HepG2 (cell line): ENCODE measurements around the gene MLLT1. TPM values are rescaled to one million over a fixed set of nuclear protein-coding genes. Genes with fewer than 3 reads are reported as not detected.

ENCODE experiments used
- BHLHE40 ChIP-seq: IDR thresholded peaks from 2 replicates; pipeline ENCODE4 v1.6.1; 2011; ENCODE audit warnings: low read length, improper control_type of control experiment
- BORCS8-MEF2B ChIP-seq: sonication (generic); formaldehyde crosslinking; IDR thresholded peaks from 2 replicates; pipeline ENCODE4 v1.8.0; 2022; ENCODE audit warnings: mild to moderate bottlenecking, missing genetic modification reagents
- CHCHD3 ChIP-seq: sonication (generic); formaldehyde crosslinking; IDR thresholded peaks from 2 replicates; pipeline ENCODE4 v1.8.0; 2022; ENCODE audit warnings: mild to moderate bottlenecking, missing genetic modification reagents, moderate library complexity
- ELF1 ChIP-seq: sonication (generic); formaldehyde crosslinking; IDR thresholded peaks from 2 replicates; pipeline ENCODE4 v1.4.0; 2020; ENCODE audit warnings: missing genetic modification reagents
- HNF4G ChIP-seq, 2 experiments: sonication (generic) in 1 of 2; formaldehyde crosslinking in 1 of 2; IDR thresholded peaks; 2 replicates each; pipeline versions ENCODE4 v1.4.0 to v1.6.1; 2011 to 2020; ENCODE audit warnings: borderline replicate concordance in 2 of 2, low read depth in 2 of 2, mild to moderate bottlenecking in 2 of 2, low read length in 1 of 2, missing genetic modification reagents in 1 of 2, moderate library complexity in 1 of 2
- MAFG ChIP-seq: sonication (generic); formaldehyde crosslinking; IDR thresholded peaks from 2 replicates; pipeline ENCODE4 v1.5.1; 2020; ENCODE audit warnings: mild to moderate bottlenecking, missing genetic modification reagents
- NFE2L2 ChIP-seq: fragments of 150-350 bp; IDR thresholded peaks from 2 replicates; pipeline ENCODE4 v1.6.1; 2014; ENCODE audit warnings: low read length
- PCBP2 ChIP-seq: fragments of 200-400 bp; formaldehyde crosslinking; optimal IDR thresholded peaks from 2 replicates; pipeline ENCODE3; 2018; ENCODE audit warnings: low read length, low read depth; ENCODE audit not compliant: poor library complexity, severe bottlenecking
- SALL1 ChIP-seq: sonication (generic); formaldehyde crosslinking; IDR thresholded peaks from 2 replicates; pipeline ENCODE4 v1.8.0; 2022; ENCODE audit warnings: mild to moderate bottlenecking, missing genetic modification reagents
- SRSF4 ChIP-seq: fragments of 200-400 bp; formaldehyde crosslinking; IDR thresholded peaks from one replicate; pipeline ENCODE4 v1.6.1; 2018; ENCODE audit warnings: mild to moderate bottlenecking, low read depth, low read length, moderate library complexity; ENCODE audit not compliant: poor library complexity, severe bottlenecking
- TBL1XR1 ChIP-seq: fragments of 150-350 bp; IDR thresholded peaks from 2 replicates; pipeline ENCODE4 v1.6.1; 2014; ENCODE audit warnings: borderline replicate concordance, low read length; ENCODE audit not compliant: partially characterized antibody
- TFAP4 ChIP-seq: sonication (generic); IDR thresholded peaks from 2 replicates; pipeline ENCODE4 v1.6.1; 2016; ENCODE audit warnings: low read depth, borderline replicate concordance
- ZMAT5 ChIP-seq: sonication (generic); formaldehyde crosslinking; IDR thresholded peaks from 2 replicates; pipeline ENCODE4 v1.5.0; 2020; ENCODE audit warnings: mild to moderate bottlenecking, low read depth, missing genetic modification reagents, borderline replicate concordance
- ZMYM2 ChIP-seq: sonication (generic); formaldehyde crosslinking; IDR thresholded peaks from 2 replicates; pipeline ENCODE4 v1.8.0; 2022; ENCODE audit warnings: mild to moderate bottlenecking, missing genetic modification reagents
- ZNF10 ChIP-seq: sonication (generic); formaldehyde crosslinking; IDR thresholded peaks from 2 replicates; pipeline ENCODE4 v1.4.0; 2020; ENCODE audit warnings: mild to moderate bottlenecking, low read depth, missing genetic modification reagents, borderline replicate concordance
- ZNF124 ChIP-seq: sonication (generic); formaldehyde crosslinking; IDR thresholded peaks from 2 replicates; pipeline ENCODE4 v1.4.0; 2020; ENCODE audit warnings: missing genetic modification reagents
- ZNF274 ChIP-seq: sonication (generic); formaldehyde crosslinking; IDR thresholded peaks from 2 replicates; pipeline ENCODE4 v1.5.1; 2020; ENCODE audit warnings: mild to moderate bottlenecking, missing genetic modification reagents
- ZNF317 ChIP-seq: sonication (generic); formaldehyde crosslinking; IDR thresholded peaks from 2 replicates; pipeline ENCODE4 v1.5.0; 2020; ENCODE audit warnings: mild to moderate bottlenecking, missing genetic modification reagents
- ZNF34 ChIP-seq: sonication (generic); formaldehyde crosslinking; IDR thresholded peaks from 2 replicates; pipeline ENCODE4 v1.4.0; 2020; ENCODE audit warnings: mild to moderate bottlenecking, missing genetic modification reagents, borderline replicate concordance
- ZNF350 ChIP-seq: sonication (generic); formaldehyde crosslinking; IDR thresholded peaks from 2 replicates; pipeline ENCODE4 v1.4.0; 2020; ENCODE audit warnings: mild to moderate bottlenecking, low read depth, missing genetic modification reagents, borderline replicate concordance
- ZNF550 ChIP-seq: sonication (generic); formaldehyde crosslinking; IDR thresholded peaks from 2 replicates; pipeline ENCODE4 v1.4.0; 2020; ENCODE audit warnings: mild to moderate bottlenecking, missing genetic modification reagents, borderline replicate concordance
- ZNF567 ChIP-seq: sonication (generic); formaldehyde crosslinking; IDR thresholded peaks from 2 replicates; pipeline ENCODE4 v1.8.1; 2023; ENCODE audit warnings: mild to moderate bottlenecking, missing genetic modification reagents, borderline replicate concordance
- ZNF674 ChIP-seq: sonication (generic); formaldehyde crosslinking; IDR thresholded peaks from 2 replicates; pipeline ENCODE4 v1.5.0; 2020; ENCODE audit warnings: low read depth, mild to moderate bottlenecking, missing genetic modification reagents
- ZNF788 ChIP-seq: sonication (generic); formaldehyde crosslinking; IDR thresholded peaks from 2 replicates; pipeline ENCODE4 v1.5.0; 2020; ENCODE audit warnings: mild to moderate bottlenecking, missing genetic modification reagents, borderline replicate concordance
- ZNF879 ChIP-seq: sonication (generic); formaldehyde crosslinking; IDR thresholded peaks from 2 replicates; pipeline ENCODE4 v1.8.1; 2023; ENCODE audit warnings: missing genetic modification reagents
- polyA plus RNA-seq, 8 experiments: library from polyadenylated mRNA; depleted of rRNA in 3 of 8; stranded (reverse) in 7 of 8; unstranded in 1 of 8; fragments of >200 nt; fragmentation: Illumina TruSeq in 4 of 8; extraction: Trizol in 4 of 8; gene quantifications; 2 replicates each; pipeline versions ENCODE4 v1.2.1 to v1.2.3, GENCODE V29; 2011 to 2016; ENCODE audit warnings: low read depth in 4 of 8, missing spikeins in 1 of 8, mixed read lengths in 1 of 8; ENCODE audit not compliant: insufficient read depth in 1 of 8
- total RNA-seq, 5 experiments: library from RNA; depleted of rRNA; stranded (reverse); fragments of >200 nt; fragmentation: Illumina TruSeq; extraction: Trizol; gene quantifications; 2 replicates each; pipeline ENCODE4 v1.2.3, GENCODE V29; 2016; ENCODE audit warnings: low read depth in 1 of 5
- TF ChIP-seq, protein P1 (sequence below): sonication (generic); formaldehyde crosslinking; IDR thresholded peaks from 2 replicates; pipeline ENCODE4 v1.4.0; 2020; ENCODE audit warnings: missing genetic modification reagents, low read depth, mild to moderate bottlenecking, borderline replicate concordance

The MLLT1 gene
- total and polyA plus RNA-seq, 2 of the 13 experiments (the other 11 are each of a cell fraction or from before 2014, with no cell fraction given): 11.7 to 12.2 TPM

DNA sequence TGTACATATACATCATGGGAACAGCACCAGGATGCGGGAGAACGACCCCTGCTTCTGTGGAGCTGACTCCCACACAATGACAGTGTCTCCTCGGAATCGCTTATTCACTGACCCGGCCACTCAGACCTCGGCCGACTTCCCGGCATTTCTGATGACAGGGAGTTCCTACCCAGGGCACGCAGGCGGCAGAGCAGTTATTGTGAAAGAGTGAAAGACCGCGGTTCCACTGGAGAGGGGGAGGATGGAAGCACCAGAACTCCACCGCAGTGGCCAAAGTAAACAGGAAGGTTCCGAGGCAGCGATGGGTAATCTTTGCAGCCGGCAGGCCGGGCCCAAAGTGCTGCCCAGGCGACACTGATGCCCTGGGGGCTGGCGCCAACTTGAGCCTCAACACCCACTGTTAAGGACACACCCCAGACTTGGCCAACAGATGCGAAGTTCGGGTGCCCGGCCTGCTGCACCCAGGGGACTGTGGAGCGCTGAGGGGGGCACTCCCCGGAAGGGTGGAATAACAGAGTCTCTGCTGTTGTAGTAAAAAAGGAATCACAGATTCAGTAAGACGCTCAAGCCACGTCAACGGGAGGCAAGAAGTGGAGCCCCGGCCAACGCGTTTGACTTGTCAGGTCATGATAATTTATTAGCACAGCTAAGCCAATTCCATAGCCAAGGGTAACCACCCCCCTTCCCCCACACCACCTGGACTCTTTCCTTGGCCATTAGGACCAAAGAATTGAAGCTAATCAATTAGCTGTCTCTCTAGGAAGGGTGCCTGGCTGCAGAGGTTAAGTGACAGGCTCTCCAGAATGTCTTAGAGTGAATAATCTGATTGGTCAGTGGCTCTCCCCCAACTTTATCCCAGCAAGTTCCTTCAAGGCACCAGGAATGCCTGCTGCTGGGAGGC lies 5.8 kb downstream of the MLLT1 start (continued):
- TF ChIP-seq ZNF788 (peak; percentile 63; the same call in 1 of the 2 replicates), ZNF567 (no peak; the same call in 1 of the 2 replicates), ZNF879 (CRISPR knock-in tag) (no peak), ELF1 (peak; percentile 46), TBL1XR1 (no peak), ZNF34 (CRISPR knock-in tag) (no peak), ZNF550 (CRISPR knock-in tag) (no peak), ZNF350 (CRISPR knock-in tag) (peak; percentile 91), TFAP4 (no peak), NFE2L2 (no peak), CHCHD3 (CRISPR knock-in tag) (no peak), BORCS8-MEF2B (CRISPR knock-in tag) (0 out of 2 replicates have a peak, but pooled peaks have one; percentile 38), ZMYM2 (no peak), ZNF674 (no peak), MAFG (CRISPR knock-in tag) (no peak), SRSF4 (no peak), SALL1 (CRISPR knock-in tag) (peak; percentile 65), HNF4G (IDR thresholded peaks at IDR 0.05; ENCODE audit: borderline replicate concordance, low read depth, low read length) (no peak), HNF4G (CRISPR knock-in tag; IDR thresholded peaks at IDR 0.05; ENCODE audit: borderline replicate concordance, low read depth) (no peak; the same call in 1 of the 2 replicates), PCBP2 (no peak), ZNF274 (CRISPR knock-in tag) (peak; percentile 38; the same call in 1 of the 2 replicates), BHLHE40 (peak; percentile 22; the same call in 1 of the 2 replicates), ZMAT5 (no peak), ZNF124 (CRISPR knock-in tag) (0 out of 2 replicates have a peak, but pooled peaks have one; percentile 27), ZNF317 (CRISPR knock-in tag) (peak; percentile 74), ZNF10 (CRISPR knock-in tag) (no peak)
- TF ChIP-seq, protein P1, sequence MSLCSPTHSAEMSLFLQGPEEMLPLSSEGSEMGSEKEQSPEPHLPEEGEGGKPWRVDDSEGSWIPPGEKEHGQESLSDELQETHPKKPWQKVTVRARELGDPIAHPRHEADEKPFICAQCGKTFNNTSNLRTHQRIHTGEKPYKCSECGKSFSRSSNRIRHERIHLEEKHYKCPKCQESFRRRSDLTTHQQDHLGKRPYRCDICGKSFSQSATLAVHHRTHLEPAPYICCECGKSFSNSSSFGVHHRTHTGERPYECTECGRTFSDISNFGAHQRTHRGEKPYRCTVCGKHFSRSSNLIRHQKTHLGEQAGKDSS (CRISPR knock-in tag): no peak
